Neural progenitor cell (in vitro differentiated cells): ENCODE measurements around the gene C2orf76.

Source experiments
- EZH2 ChIP-seq: fragments of 200-600 bp; sonication (generic); IDR thresholded peaks from 2 replicates; pipeline ENCODE4 v1.6.1; 2017; ENCODE audit warnings: antibody characterized with exemption, mild to moderate bottlenecking, moderate library complexity
- TF ChIP-seq, protein P1 (sequence below): fragments of 200-600 bp; sonication (generic); IDR thresholded peaks from 2 replicates; pipeline ENCODE4 v1.5.1; 2017; ENCODE audit warnings: antibody characterized with exemption, mild to moderate bottlenecking

DNA sequence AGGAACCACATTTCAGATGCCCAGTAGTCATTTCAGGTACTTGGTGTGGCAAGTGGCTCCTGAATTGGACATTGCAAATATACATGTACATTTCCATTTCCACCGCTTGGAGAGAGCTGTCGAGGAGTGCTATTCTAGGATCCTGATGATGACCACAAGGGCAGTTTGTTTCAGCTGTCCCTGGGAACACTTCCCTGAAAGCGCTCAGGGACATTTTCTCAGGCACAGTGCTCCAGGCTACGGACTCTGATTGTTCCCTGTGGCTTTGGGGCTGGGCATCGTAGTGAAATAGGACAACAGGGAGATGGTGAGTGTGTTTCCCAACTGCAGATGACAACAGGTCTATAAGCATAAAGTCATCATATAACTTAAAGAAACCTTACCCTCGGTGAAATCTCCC lies 3.2 kb upstream of the C2orf76 start:
- TF ChIP-seq, protein P1, sequence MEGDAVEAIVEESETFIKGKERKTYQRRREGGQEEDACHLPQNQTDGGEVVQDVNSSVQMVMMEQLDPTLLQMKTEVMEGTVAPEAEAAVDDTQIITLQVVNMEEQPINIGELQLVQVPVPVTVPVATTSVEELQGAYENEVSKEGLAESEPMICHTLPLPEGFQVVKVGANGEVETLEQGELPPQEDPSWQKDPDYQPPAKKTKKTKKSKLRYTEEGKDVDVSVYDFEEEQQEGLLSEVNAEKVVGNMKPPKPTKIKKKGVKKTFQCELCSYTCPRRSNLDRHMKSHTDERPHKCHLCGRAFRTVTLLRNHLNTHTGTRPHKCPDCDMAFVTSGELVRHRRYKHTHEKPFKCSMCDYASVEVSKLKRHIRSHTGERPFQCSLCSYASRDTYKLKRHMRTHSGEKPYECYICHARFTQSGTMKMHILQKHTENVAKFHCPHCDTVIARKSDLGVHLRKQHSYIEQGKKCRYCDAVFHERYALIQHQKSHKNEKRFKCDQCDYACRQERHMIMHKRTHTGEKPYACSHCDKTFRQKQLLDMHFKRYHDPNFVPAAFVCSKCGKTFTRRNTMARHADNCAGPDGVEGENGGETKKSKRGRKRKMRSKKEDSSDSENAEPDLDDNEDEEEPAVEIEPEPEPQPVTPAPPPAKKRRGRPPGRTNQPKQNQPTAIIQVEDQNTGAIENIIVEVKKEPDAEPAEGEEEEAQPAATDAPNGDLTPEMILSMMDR = no peak
- no peak for TF ChIP-seq EZH2
